K562 (cell line): ENCODE results near the gene GPR78.

ENCODE experiments used
- CHD1 ChIP-seq: fragments of 200-600 bp; sonication (generic); IDR thresholded peaks from one replicate; pipeline ENCODE4 v1.6.1; 2012; ENCODE audit warnings: mild to moderate bottlenecking, moderate library complexity, low read length, inconsistent platforms
- CREB1 ChIP-seq, 2 experiments: sonication (generic) in 1 of 2; formaldehyde crosslinking in 1 of 2; IDR thresholded peaks; 2 replicates each; pipeline versions ENCODE4 v1.6.1 to v1.8.0; 2012 to 2022; ENCODE audit warnings: inconsistent platforms in 1 of 2, mild to moderate bottlenecking in 1 of 2, missing genetic modification reagents in 1 of 2, moderate library complexity in 1 of 2
- CTCF ChIP-seq, 3 experiments: IDR thresholded peaks in 2 of 3; conservative IDR thresholded peaks in 1 of 3; 2 replicates each; pipeline ENCODE4 v1.5.1; 2011 to 2012; ENCODE audit warnings: low read length in 3 of 3, mild to moderate bottlenecking in 3 of 3, control low read depth in 2 of 3, improper control_type of control experiment in 1 of 3, inconsistent platforms in 1 of 3, low read depth in 1 of 3, mixed read lengths in 1 of 3, moderate library complexity in 1 of 3; ENCODE audit not compliant: insufficient read depth in 2 of 3
- GTF2F1 ChIP-seq: IDR thresholded peaks from 2 replicates; pipeline ENCODE4 v1.6.1; 2011; ENCODE audit warnings: low read depth, low read length, improper control_type of control experiment
- KAT7 ChIP-seq: sonication (generic); formaldehyde crosslinking; IDR thresholded peaks from 2 replicates; pipeline ENCODE4 v1.8.0; 2022; ENCODE audit warnings: missing genetic modification reagents, mild to moderate bottlenecking, borderline replicate concordance
- MXI1 ChIP-seq: IDR thresholded peaks from 2 replicates; pipeline ENCODE4 v1.6.1; 2011; ENCODE audit warnings: low read depth, mild to moderate bottlenecking, improper control_type of control experiment, low read length
- NR1H2 ChIP-seq: sonication (generic); formaldehyde crosslinking; IDR thresholded peaks from 2 replicates; pipeline ENCODE4 v1.4.0; 2020; ENCODE audit warnings: mild to moderate bottlenecking, missing genetic modification reagents
- TRIM24 ChIP-seq, 2 experiments: fragments of 450-650 bp; IDR thresholded peaks; 2 replicates each; pipeline ENCODE4 v1.6.1; 2016
- YBX1 ChIP-seq: fragments of 450-650 bp; IDR thresholded peaks from 2 replicates; pipeline ENCODE4 v1.7.1; 2016; ENCODE audit warnings: mild to moderate bottlenecking
- ZEB2 ChIP-seq: fragments of 450-650 bp; IDR thresholded peaks from 2 replicates; pipeline ENCODE4 v1.6.1; 2016
- TF ChIP-seq, protein P1 (sequence below), 3 experiments: fragments of 200-800 bp in 1 of 3; fragments of 250-450 bp in 1 of 3; fragments of 450-650 bp in 1 of 3; sonication (Bioruptor Pico) in 1 of 3; sonication (Bioruptor generic) in 1 of 3; formaldehyde crosslinking in 1 of 3; IDR thresholded peaks; 2 replicates each; pipeline versions ENCODE4 v1.6.1 to v1.8.0; 2016 to 2022; ENCODE audit warnings: mild to moderate bottlenecking in 2 of 3, missing genetic modification characterization in 2 of 3, missing compliant biosample characterization in 1 of 3, moderate library complexity in 1 of 3

DNA sequence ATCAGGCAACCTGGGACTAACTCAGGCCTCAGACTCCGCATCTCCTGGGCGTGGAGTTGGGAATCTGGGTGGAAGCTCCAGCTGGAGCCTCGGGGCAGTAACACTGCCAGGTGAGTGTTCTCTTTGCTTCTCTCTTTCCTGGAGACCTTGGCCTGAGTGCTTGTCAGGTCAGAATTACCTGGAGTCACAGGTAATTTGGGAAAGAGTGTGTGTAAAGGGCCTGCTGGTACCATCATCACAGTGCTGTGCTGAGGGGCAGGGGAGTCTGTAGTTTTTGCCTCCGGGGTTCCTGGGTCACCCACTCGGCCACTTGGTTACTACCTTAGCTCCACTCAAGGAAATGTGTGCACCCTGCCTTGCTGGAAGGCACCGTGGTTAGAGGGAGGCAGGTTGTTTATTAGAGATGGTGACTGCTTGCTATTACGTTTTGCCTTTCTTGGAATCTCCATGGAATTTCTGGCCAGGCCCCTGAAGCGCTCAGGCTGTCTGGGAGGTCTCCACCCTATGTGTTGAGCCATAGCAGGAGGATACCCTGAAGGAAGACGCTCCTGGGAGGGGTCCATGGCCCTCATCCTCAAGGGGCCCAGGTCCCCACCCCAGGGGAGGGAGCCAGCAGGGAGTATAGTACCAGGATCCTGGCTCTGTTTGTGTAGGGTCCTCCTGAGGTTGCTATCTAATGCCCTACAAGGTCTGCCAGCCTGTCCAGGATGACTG, 2.9 kb downstream of the GPR78 start:
- TF ChIP-seq NR1H2 (CRISPR knock-in tag) (no peak), CTCF (IDR thresholded peaks at IDR 0.05 in 2 of 3, conservative IDR thresholded peaks at IDR 0.05 in 1 of 3; ENCODE audit: insufficient read depth in 2 of 3, low read depth in 1 of 3, low read length in 3 of 3) (no peak), YBX1 (no peak), CREB1 (IDR thresholded peaks at IDR 0.05) (no peak), CREB1 (CRISPR knock-in tag; IDR thresholded peaks at IDR 0.05) (no peak), ZEB2 (no peak), MXI1 (no peak), GTF2F1 (no peak), TRIM24 (IDR thresholded peaks at IDR 0.05) (no peak), CHD1 (no peak), KAT7 (no peak)
- TF ChIP-seq, protein P1, sequence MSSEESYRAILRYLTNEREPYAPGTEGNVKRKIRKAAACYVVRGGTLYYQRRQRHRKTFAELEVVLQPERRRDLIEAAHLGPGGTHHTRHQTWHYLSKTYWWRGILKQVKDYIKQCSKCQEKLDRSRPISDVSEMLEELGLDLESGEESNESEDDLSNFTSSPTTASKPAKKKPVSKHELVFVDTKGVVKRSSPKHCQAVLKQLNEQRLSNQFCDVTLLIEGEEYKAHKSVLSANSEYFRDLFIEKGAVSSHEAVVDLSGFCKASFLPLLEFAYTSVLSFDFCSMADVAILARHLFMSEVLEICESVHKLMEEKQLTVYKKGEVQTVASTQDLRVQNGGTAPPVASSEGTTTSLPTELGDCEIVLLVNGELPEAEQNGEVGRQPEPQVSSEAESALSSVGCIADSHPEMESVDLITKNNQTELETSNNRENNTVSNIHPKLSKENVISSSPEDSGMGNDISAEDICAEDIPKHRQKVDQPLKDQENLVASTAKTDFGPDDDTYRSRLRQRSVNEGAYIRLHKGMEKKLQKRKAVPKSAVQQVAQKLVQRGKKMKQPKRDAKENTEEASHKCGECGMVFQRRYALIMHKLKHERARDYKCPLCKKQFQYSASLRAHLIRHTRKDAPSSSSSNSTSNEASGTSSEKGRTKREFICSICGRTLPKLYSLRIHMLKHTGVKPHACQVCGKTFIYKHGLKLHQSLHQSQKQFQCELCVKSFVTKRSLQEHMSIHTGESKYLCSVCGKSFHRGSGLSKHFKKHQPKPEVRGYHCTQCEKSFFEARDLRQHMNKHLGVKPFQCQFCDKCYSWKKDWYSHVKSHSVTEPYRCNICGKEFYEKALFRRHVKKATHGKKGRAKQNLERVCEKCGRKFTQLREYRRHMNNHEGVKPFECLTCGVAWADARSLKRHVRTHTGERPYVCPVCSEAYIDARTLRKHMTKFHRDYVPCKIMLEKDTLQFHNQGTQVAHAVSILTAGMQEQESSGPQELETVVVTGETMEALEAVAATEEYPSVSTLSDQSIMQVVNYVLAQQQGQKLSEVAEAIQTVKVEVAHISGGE (CRISPR knock-in tag; IDR thresholded peaks at IDR 0.05): no peak
